ENCODE results near the gene ASIC4.

The ASIC4 gene

DNA sequence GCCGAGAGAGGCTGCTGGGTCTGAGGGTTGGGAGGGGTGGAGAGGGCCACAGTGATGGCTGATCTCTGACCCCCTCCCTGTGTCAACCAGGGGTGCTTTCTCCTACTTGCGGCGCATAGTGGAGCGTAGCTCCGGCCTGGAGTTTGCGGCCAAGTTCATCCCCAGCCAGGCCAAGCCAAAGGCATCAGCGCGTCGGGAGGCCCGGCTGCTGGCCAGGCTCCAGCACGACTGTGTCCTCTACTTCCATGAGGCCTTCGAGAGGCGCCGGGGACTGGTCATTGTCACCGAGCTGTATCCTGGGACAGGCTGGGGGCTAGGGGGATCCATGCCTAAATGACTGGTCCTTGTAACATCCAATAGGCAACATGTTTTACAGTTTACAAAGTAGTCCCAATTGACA lies 36.5 kb upstream of the ASIC4 start:
- Histone ChIP-seq H3K27me3 (replicated peaks; ENCODE audit: control insufficient read depth, insufficient read depth, low read length) (peaks cover 3% of the 10 kb centered on the region; the same call in 1 of the 2 replicates), H3K4me3 (replicated peaks; ENCODE audit: low read depth, low read length) (no peak overlapping the region), H3K36me3 (ENCODE audit: control insufficient read depth, insufficient read depth, low read length) (no peaks in the 10 kb centered on the region)
- TF ChIP-seq, protein P1, sequence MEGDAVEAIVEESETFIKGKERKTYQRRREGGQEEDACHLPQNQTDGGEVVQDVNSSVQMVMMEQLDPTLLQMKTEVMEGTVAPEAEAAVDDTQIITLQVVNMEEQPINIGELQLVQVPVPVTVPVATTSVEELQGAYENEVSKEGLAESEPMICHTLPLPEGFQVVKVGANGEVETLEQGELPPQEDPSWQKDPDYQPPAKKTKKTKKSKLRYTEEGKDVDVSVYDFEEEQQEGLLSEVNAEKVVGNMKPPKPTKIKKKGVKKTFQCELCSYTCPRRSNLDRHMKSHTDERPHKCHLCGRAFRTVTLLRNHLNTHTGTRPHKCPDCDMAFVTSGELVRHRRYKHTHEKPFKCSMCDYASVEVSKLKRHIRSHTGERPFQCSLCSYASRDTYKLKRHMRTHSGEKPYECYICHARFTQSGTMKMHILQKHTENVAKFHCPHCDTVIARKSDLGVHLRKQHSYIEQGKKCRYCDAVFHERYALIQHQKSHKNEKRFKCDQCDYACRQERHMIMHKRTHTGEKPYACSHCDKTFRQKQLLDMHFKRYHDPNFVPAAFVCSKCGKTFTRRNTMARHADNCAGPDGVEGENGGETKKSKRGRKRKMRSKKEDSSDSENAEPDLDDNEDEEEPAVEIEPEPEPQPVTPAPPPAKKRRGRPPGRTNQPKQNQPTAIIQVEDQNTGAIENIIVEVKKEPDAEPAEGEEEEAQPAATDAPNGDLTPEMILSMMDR (IDR thresholded peaks at IDR 0.05; ENCODE audit: insufficient read depth, low read length, poor library complexity, severe bottlenecking): no peak
- no peak for DNase-seq (ENCODE audit: extremely low read depth, insufficient read length)

DNA sequence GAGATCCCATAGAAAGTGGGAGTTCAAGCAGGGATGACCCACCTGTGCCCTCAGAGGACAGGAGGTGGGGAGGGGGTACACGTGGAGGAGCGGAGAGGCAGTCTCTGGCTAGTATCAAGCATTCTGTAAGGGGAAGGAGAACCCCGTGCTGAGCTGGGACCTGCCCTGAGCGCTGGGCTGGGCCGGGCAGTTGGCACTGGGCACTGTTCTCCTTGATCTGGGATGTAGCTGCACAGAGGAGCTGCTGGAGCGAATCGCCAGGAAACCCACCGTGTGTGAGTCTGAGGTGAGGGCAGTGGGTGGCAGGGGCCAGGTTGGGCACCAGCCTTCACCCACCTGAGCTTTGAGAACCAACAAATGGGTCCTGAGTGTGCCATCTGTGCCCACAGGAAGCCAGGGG lies 35.4 kb upstream of the ASIC4 start:
- Histone ChIP-seq H3K27me3 (replicated peaks; ENCODE audit: control insufficient read depth, insufficient read depth, low read length) (peaks cover 3% of the 10 kb centered on the region; the same call in 1 of the 2 replicates), H3K36me3 (ENCODE audit: control insufficient read depth, insufficient read depth, low read length) (no peaks in the 10 kb centered on the region), H3K4me3 (replicated peaks; ENCODE audit: low read depth, low read length) (no peak overlapping the region)
- TF ChIP-seq, protein P1 (IDR thresholded peaks at IDR 0.05; ENCODE audit: insufficient read depth, low read length, poor library complexity, severe bottlenecking): no peak
- DNase-seq (ENCODE audit: extremely low read depth, insufficient read length): no peak

DNA sequence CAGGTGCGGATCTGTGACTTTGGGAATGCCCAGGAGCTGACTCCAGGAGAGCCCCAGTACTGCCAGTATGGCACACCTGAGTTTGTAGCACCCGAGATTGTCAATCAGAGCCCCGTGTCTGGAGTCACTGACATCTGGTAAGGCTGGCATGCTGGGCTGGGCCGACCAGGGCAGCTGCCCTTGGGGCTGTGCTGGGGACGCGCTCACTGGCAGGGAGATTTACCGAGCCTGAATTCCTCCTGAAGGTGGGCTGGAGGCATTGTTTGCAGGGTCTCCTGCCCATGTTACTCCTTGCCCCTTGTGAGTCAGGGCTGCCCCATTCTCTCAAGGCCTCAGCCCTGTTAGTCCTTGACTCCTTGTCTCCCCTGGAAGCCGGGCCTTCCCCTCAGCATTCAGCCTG lies 34.3 kb upstream of the ASIC4 start:
- TF ChIP-seq, protein P1 (IDR thresholded peaks at IDR 0.05; ENCODE audit: insufficient read depth, low read length, poor library complexity, severe bottlenecking): no peak
- H3K36me3 ChIP-seq (ENCODE audit: control insufficient read depth, insufficient read depth, low read length): no peaks in the 10 kb centered on the region
- DNase-seq (ENCODE audit: extremely low read depth, insufficient read length): no peak
- peaks cover 3% of the 10 kb centered on the region; the same call in 1 of the 2 replicates for H3K27me3 ChIP-seq (replicated peaks; ENCODE audit: control insufficient read depth, insufficient read depth, low read length)
- H3K4me3 ChIP-seq (replicated peaks; ENCODE audit: low read depth, low read length): no peak overlapping the region

GRCh38 chr2:219482674-219483405 lies 31.4 kb upstream of the ASIC4 start:
- no peak for DNase-seq (ENCODE audit: extremely low read depth, insufficient read length)
- no peaks in the 10 kb centered on the region for H3K36me3 ChIP-seq (ENCODE audit: control insufficient read depth, insufficient read depth, low read length)
- H3K4me3 ChIP-seq (replicated peaks; ENCODE audit: low read depth, low read length): no peak overlapping the region
- TF ChIP-seq, protein P1 (IDR thresholded peaks at IDR 0.05; ENCODE audit: insufficient read depth, low read length, poor library complexity, severe bottlenecking): no peak
- peaks cover 3% of the 10 kb centered on the region; the same call in 1 of the 2 replicates for H3K27me3 ChIP-seq (replicated peaks; ENCODE audit: control insufficient read depth, insufficient read depth, low read length)

DNA sequence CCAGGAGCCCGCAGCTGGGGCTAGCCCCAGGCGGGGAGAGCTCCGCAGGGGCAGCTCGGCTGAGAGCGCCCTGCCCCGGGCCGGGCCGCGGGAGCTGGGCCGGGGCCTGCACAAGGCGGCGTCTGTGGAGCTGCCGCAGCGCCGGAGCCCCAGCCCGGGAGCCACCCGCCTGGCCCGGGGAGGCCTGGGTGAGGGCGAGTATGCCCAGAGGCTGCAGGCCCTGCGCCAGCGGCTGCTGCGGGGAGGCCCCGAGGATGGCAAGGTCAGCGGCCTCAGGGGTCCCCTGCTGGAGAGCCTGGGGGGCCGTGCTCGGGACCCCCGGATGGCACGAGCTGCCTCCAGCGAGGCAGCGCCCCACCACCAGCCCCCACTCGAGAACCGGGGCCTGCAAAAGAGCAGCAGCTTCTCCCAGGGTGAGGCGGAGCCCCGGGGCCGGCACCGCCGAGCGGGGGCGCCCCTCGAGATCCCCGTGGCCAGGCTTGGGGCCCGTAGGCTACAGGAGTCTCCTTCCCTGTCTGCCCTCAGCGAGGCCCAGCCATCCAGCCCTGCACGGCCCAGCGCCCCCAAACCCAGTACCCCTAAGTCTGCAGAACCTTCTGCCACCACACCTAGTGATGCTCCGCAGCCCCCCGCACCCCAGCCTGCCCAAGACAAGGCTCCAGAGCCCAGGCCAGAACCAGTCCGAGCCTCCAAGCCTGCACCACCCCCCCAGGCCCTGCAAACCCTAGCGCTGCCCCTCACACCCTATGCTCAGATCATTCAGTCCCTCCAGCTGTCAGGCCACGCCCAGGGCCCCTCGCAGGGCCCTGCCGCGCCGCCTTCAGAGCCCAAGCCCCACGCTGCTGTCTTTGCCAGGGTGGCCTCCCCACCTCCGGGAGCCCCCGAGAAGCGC lies 30.6 kb upstream of the ASIC4 start:
- H3K36me3 ChIP-seq (ENCODE audit: control insufficient read depth, insufficient read depth, low read length): no peaks in the 10 kb centered on the region
- peaks cover 3% of the 10 kb centered on the region; the same call in 1 of the 2 replicates for H3K27me3 ChIP-seq (replicated peaks; ENCODE audit: control insufficient read depth, insufficient read depth, low read length)
- DNase-seq (ENCODE audit: extremely low read depth, insufficient read length): no peak
- no peak overlapping the region for H3K4me3 ChIP-seq (replicated peaks; ENCODE audit: low read depth, low read length)
- TF ChIP-seq, protein P1 (IDR thresholded peaks at IDR 0.05; ENCODE audit: insufficient read depth, low read length, poor library complexity, severe bottlenecking): peak; percentile 4

Measured in GM06990 (cell line).